GM10248 (cell line): ENCODE data around the gene USP35.

Experiments used
- CTCF ChIA-PET: fragments of 300-600 bp; sonication (Branson Sonifier 250); formaldehyde crosslinking; extraction: SDS; loops from one replicate; lab custom pipeline; 2021; ENCODE audit warnings: antibody characterized with exemption; lab: Yijun Ruan, JAX
- POLR2A ChIA-PET: fragments of 350-650 bp; sonication (Branson Sonifier 250); formaldehyde crosslinking; extraction: SDS; loops from one replicate; lab custom pipeline; 2020; ENCODE audit warnings: antibody characterized with exemption; lab: Yijun Ruan, JAX
- DNase-seq: peaks from one replicate; pipeline ENCODE4 v3.0.0; 2012; ENCODE audit errors: extremely low spot score
- CTCF ChIP-seq: IDR thresholded peaks from 2 replicates; pipeline ENCODE4 v1.5.1; 2012; ENCODE audit warnings: mild to moderate bottlenecking, low read depth; ENCODE audit errors: extremely low read depth, missing control alignments, control extremely low read depth

Gene USP35

GRCh38 chr11:78188286-78189173 is at the start of gene USP35, which contains the start of gene KCTD21:
TSS of gene USP35 (plus strand) at chr11:78188919. CDS start at chr11:78196246, 7,327 bp downstream.
TSS of gene KCTD21 (minus strand) at chr11:78188626. CDS start at chr11:78174554, 14,072 bp downstream.
- POLR2A ChIA-PET, result interaction anchor here (0.6 to 0.7 kb wide), 2 partner anchors 139 to 706 kb away, joined by 7 to 10 read pairs; no protein-coding TSS in a partner anchor
- DNase-seq, result peak; percentile 98
- CTCF ChIA-PET, result interaction anchor here (0.8 to 1.9 kb wide), 5 partner anchors 13 to 232 kb away, joined by 3 to 6 read pairs (median 4); no protein-coding TSS in a partner anchor
- no peak for TF ChIP-seq CTCF

- CTCF ChIA-PET, result interaction anchor here (0.9 to 2.8 kb wide), 5 partner anchors 10 to 425 kb away, joined by 3 to 10 read pairs (median 4); no protein-coding TSS in a partner anchor
- no peak for TF ChIP-seq CTCF
- POLR2A ChIA-PET, result interaction anchor here (1.1 kb wide), 1 partner anchor 16 kb away, joined by 4 read pairs; no protein-coding TSS in a partner anchor
- DNase-seq, result peak; percentile 98
These were observed 49.0 kb upstream of the USP35 start, which contains the start of gene ALG8 for GRCh38 chr11:78139422-78140391. TSS of gene ALG8 (minus strand) at chr11:78139626. CDS start at chr11:78139588, 38 bp downstream.

- CTCF ChIA-PET, result interaction anchor here (1.2 to 2.8 kb wide), 2 partner anchors 10 to 21 kb away, joined by 3 to 10 read pairs; no protein-coding TSS in a partner anchor
- POLR2A ChIA-PET, result no interaction called here
- no peak for DNase-seq
- TF ChIP-seq CTCF, result no peak
These were observed 48.2 kb upstream of the USP35 start for GRCh38 chr11:78140392-78141077.

- POLR2A ChIA-PET, result no interaction called here
- CTCF ChIA-PET, result interaction anchor here (1.0 to 1.4 kb wide), 2 partner anchors 14 to 28 kb away, joined by 3 to 4 read pairs; no protein-coding TSS in a partner anchor
- no peak for DNase-seq
- TF ChIP-seq CTCF, result no peak
These were observed 43.2 kb upstream of the USP35 start for GRCh38 chr11:78145511-78146025.

- TF ChIP-seq CTCF, result no peak
- CTCF ChIA-PET, result interaction anchor here (0.7 to 2.1 kb wide), 6 partner anchors 13 to 417 kb away, joined by 3 to 9 read pairs (median 3); no protein-coding TSS in a partner anchor
- POLR2A ChIA-PET, result no interaction called here
- no peak for DNase-seq
These were observed 40.9 kb upstream of the USP35 start for GRCh38 chr11:78147807-78148206.
